HepG2 (cell line): ENCODE measurements around the gene RNASE11.

Experiments
- ATF1 ChIP-seq: IDR thresholded peaks from 2 replicates; pipeline ENCODE4 v1.6.1; 2016; ENCODE audit warnings: mild to moderate bottlenecking, control low read depth
- CBFB ChIP-seq: sonication (generic); formaldehyde crosslinking; IDR thresholded peaks from 2 replicates; pipeline ENCODE4 v1.4.0; 2020; ENCODE audit warnings: missing genetic modification reagents
- KDM5B ChIP-seq: sonication (generic); formaldehyde crosslinking; IDR thresholded peaks from 2 replicates; pipeline ENCODE4 v1.4.0; 2020; ENCODE audit warnings: missing genetic modification reagents, mild to moderate bottlenecking, borderline replicate concordance
- POLR2A ChIP-seq, 2 experiments: IDR thresholded peaks; 2 replicates each; pipeline ENCODE4 v1.6.1; 2011; ENCODE audit warnings: low read depth in 2 of 2, low read length in 2 of 2, mild to moderate bottlenecking in 1 of 2, moderate library complexity in 1 of 2; ENCODE audit not compliant: insufficient read depth in 1 of 2
- PRPF4 ChIP-seq: fragments of 200-400 bp; formaldehyde crosslinking; IDR thresholded peaks from 2 replicates; pipeline ENCODE4 v1.6.1; 2016; ENCODE audit warnings: low read length, low read depth; ENCODE audit not compliant: poor library complexity, severe bottlenecking
- TAF1 ChIP-seq: sonication (generic); formaldehyde crosslinking; IDR thresholded peaks from 2 replicates; pipeline ENCODE4 v1.4.0; 2020; ENCODE audit warnings: missing genetic modification reagents
- ZFP90 ChIP-seq: sonication (generic); formaldehyde crosslinking; IDR thresholded peaks from 2 replicates; pipeline ENCODE4 v1.8.0; 2022; ENCODE audit warnings: missing genetic modification reagents, mild to moderate bottlenecking, inconsistent platforms, borderline replicate concordance
- ZNF3 ChIP-seq: IDR thresholded peaks from 2 replicates; pipeline ENCODE4 v1.7.0; 2017; ENCODE audit warnings: inconsistent platforms
- TF ChIP-seq, protein P1 (sequence below), 2 experiments: sonication (generic) in 1 of 2; formaldehyde crosslinking in 1 of 2; IDR thresholded peaks; 2 replicates each; pipeline versions ENCODE4 v1.4.0 to v1.6.1; 2018 to 2020; ENCODE audit warnings: missing genetic modification reagents in 2 of 2, borderline replicate concordance in 1 of 2, low read depth in 1 of 2, mild to moderate bottlenecking in 1 of 2, missing biosample characterization in 1 of 2
- TF ChIP-seq, protein P2 (sequence below): sonication (generic); formaldehyde crosslinking; IDR thresholded peaks from 2 replicates; pipeline ENCODE4 v1.4.0; 2020; ENCODE audit warnings: mild to moderate bottlenecking, missing genetic modification reagents
- TF ChIP-seq, protein P3 (sequence below): sonication (generic); formaldehyde crosslinking; IDR thresholded peaks from 2 replicates; pipeline ENCODE4 v1.5.0; 2020; ENCODE audit warnings: mild to moderate bottlenecking, missing genetic modification reagents, moderate library complexity
- TF ChIP-seq, protein P4 (sequence below), 2 experiments: IDR thresholded peaks; 2 replicates each; pipeline ENCODE4 v1.6.1; 2011 to 2012; ENCODE audit warnings: low read length in 2 of 2, borderline replicate concordance in 1 of 2, low read depth in 1 of 2, mild to moderate bottlenecking in 1 of 2, moderate library complexity in 1 of 2

DNA sequence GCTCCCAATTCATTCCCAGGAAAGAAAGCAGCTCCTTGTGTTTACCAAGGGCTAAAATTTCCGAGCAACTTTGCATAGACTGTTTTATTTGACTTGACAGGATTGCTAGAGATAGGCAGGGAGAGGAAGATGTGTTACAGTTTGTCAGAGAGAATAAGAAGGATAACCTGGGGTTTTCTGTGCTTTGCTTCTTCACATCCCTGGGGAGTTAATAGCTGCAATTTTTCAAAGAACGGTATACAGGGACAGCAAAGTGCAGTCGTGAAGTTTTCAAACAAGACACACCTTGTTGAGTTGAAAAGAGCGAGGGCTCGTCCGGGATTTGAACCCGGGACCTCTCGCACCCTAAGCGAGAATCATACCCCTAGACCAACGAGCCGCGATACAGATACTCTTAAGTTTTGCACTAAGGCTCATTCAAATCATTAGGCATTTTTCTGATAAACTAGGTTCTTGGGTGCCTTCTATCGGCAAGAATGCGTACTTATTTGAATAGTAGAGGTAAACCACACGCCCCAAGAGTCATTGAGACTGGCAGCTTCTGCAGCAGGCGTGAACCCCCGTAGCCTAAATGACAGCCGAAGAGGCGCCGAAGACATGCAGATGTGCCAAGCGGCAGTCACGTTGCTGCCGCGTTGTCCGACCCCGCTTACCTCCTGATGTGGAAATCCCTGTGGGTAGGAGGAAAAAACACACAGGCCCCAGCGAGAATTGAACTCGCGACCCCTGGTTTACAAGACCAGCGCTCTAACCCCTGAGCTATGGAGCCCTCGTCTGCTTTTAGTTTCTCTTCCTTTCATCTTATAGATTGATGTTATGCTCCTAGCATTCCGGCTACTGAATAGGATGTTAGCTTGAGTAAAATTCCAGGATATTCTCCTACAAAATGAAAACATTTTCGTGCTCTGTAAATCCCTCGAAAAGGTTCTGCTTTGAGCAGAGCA, 25.6 kb upstream of the RNASE11 start:
- TF ChIP-seq, protein P1, sequence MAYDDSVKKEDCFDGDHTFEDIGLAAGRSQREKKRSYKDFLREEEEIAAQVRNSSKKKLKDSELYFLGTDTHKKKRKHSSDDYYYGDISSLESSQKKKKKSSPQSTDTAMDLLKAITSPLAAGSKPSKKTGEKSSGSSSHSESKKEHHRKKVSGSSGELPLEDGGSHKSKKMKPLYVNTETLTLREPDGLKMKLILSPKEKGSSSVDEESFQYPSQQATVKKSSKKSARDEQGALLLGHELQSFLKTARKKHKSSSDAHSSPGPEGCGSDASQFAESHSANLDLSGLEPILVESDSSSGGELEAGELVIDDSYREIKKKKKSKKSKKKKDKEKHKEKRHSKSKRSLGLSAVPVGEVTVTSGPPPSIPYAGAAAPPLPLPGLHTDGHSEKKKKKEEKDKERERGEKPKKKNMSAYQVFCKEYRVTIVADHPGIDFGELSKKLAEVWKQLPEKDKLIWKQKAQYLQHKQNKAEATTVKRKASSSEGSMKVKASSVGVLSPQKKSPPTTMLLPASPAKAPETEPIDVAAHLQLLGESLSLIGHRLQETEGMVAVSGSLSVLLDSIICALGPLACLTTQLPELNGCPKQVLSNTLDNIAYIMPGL (CRISPR knock-in tag; IDR thresholded peaks at IDR 0.05; ENCODE audit: borderline replicate concordance in 1 of 2, low read depth in 1 of 2) = peak; percentile 100
- TF ChIP-seq, protein P2, sequence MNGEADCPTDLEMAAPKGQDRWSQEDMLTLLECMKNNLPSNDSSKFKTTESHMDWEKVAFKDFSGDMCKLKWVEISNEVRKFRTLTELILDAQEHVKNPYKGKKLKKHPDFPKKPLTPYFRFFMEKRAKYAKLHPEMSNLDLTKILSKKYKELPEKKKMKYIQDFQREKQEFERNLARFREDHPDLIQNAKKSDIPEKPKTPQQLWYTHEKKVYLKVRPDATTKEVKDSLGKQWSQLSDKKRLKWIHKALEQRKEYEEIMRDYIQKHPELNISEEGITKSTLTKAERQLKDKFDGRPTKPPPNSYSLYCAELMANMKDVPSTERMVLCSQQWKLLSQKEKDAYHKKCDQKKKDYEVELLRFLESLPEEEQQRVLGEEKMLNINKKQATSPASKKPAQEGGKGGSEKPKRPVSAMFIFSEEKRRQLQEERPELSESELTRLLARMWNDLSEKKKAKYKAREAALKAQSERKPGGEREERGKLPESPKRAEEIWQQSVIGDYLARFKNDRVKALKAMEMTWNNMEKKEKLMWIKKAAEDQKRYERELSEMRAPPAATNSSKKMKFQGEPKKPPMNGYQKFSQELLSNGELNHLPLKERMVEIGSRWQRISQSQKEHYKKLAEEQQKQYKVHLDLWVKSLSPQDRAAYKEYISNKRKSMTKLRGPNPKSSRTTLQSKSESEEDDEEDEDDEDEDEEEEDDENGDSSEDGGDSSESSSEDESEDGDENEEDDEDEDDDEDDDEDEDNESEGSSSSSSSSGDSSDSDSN (CRISPR knock-in tag) = peak; percentile 80
- TF ChIP-seq ZFP90 (peak; percentile 72; the same call in 1 of the 2 replicates), PRPF4 (peak; percentile 69), ZNF3 (CRISPR knock-in tag) (0 out of 2 replicates have a peak, but pooled peaks have one; percentile 10), CBFB (CRISPR knock-in tag) (peak; percentile 88; the same call in 1 of the 2 replicates), KDM5B (CRISPR knock-in tag) (peak; percentile 82; the same call in 1 of the 2 replicates), POLR2A (IDR thresholded peaks at IDR 0.05; ENCODE audit: insufficient read depth in 1 of 2, low read depth in 2 of 2, low read length in 2 of 2) (no peak), TAF1 (no peak; the same call in 1 of the 2 replicates), ATF1 (CRISPR knock-in tag) (peak; percentile 76)
- TF ChIP-seq, protein P3, sequence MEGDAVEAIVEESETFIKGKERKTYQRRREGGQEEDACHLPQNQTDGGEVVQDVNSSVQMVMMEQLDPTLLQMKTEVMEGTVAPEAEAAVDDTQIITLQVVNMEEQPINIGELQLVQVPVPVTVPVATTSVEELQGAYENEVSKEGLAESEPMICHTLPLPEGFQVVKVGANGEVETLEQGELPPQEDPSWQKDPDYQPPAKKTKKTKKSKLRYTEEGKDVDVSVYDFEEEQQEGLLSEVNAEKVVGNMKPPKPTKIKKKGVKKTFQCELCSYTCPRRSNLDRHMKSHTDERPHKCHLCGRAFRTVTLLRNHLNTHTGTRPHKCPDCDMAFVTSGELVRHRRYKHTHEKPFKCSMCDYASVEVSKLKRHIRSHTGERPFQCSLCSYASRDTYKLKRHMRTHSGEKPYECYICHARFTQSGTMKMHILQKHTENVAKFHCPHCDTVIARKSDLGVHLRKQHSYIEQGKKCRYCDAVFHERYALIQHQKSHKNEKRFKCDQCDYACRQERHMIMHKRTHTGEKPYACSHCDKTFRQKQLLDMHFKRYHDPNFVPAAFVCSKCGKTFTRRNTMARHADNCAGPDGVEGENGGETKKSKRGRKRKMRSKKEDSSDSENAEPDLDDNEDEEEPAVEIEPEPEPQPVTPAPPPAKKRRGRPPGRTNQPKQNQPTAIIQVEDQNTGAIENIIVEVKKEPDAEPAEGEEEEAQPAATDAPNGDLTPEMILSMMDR (CRISPR knock-in tag) = peak; percentile 92
- TF ChIP-seq, protein P4, sequence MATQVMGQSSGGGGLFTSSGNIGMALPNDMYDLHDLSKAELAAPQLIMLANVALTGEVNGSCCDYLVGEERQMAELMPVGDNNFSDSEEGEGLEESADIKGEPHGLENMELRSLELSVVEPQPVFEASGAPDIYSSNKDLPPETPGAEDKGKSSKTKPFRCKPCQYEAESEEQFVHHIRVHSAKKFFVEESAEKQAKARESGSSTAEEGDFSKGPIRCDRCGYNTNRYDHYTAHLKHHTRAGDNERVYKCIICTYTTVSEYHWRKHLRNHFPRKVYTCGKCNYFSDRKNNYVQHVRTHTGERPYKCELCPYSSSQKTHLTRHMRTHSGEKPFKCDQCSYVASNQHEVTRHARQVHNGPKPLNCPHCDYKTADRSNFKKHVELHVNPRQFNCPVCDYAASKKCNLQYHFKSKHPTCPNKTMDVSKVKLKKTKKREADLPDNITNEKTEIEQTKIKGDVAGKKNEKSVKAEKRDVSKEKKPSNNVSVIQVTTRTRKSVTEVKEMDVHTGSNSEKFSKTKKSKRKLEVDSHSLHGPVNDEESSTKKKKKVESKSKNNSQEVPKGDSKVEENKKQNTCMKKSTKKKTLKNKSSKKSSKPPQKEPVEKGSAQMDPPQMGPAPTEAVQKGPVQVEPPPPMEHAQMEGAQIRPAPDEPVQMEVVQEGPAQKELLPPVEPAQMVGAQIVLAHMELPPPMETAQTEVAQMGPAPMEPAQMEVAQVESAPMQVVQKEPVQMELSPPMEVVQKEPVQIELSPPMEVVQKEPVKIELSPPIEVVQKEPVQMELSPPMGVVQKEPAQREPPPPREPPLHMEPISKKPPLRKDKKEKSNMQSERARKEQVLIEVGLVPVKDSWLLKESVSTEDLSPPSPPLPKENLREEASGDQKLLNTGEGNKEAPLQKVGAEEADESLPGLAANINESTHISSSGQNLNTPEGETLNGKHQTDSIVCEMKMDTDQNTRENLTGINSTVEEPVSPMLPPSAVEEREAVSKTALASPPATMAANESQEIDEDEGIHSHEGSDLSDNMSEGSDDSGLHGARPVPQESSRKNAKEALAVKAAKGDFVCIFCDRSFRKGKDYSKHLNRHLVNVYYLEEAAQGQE (IDR thresholded peaks at IDR 0.05; ENCODE audit: borderline replicate concordance in 1 of 2, low read depth in 1 of 2, low read length in 2 of 2) = peak in 1 of 2 experiments; percentile 28; a peak in 1 of 4 replicates
